Measurements from ENCODE around the gene CCDC18.
"Not testable (repeated sequence)": the region's sequence is repeated elsewhere in the genome, so short reads cannot be mapped to it uniquely, and the experiment has no call there.

Gene CCDC18, protein sequence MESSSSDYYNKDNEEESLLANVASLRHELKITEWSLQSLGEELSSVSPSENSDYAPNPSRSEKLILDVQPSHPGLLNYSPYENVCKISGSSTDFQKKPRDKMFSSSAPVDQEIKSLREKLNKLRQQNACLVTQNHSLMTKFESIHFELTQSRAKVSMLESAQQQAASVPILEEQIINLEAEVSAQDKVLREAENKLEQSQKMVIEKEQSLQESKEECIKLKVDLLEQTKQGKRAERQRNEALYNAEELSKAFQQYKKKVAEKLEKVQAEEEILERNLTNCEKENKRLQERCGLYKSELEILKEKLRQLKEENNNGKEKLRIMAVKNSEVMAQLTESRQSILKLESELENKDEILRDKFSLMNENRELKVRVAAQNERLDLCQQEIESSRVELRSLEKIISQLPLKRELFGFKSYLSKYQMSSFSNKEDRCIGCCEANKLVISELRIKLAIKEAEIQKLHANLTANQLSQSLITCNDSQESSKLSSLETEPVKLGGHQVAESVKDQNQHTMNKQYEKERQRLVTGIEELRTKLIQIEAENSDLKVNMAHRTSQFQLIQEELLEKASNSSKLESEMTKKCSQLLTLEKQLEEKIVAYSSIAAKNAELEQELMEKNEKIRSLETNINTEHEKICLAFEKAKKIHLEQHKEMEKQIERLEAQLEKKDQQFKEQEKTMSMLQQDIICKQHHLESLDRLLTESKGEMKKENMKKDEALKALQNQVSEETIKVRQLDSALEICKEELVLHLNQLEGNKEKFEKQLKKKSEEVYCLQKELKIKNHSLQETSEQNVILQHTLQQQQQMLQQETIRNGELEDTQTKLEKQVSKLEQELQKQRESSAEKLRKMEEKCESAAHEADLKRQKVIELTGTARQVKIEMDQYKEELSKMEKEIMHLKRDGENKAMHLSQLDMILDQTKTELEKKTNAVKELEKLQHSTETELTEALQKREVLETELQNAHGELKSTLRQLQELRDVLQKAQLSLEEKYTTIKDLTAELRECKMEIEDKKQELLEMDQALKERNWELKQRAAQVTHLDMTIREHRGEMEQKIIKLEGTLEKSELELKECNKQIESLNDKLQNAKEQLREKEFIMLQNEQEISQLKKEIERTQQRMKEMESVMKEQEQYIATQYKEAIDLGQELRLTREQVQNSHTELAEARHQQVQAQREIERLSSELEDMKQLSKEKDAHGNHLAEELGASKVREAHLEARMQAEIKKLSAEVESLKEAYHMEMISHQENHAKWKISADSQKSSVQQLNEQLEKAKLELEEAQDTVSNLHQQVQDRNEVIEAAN (N-terminal part only)

DNA sequence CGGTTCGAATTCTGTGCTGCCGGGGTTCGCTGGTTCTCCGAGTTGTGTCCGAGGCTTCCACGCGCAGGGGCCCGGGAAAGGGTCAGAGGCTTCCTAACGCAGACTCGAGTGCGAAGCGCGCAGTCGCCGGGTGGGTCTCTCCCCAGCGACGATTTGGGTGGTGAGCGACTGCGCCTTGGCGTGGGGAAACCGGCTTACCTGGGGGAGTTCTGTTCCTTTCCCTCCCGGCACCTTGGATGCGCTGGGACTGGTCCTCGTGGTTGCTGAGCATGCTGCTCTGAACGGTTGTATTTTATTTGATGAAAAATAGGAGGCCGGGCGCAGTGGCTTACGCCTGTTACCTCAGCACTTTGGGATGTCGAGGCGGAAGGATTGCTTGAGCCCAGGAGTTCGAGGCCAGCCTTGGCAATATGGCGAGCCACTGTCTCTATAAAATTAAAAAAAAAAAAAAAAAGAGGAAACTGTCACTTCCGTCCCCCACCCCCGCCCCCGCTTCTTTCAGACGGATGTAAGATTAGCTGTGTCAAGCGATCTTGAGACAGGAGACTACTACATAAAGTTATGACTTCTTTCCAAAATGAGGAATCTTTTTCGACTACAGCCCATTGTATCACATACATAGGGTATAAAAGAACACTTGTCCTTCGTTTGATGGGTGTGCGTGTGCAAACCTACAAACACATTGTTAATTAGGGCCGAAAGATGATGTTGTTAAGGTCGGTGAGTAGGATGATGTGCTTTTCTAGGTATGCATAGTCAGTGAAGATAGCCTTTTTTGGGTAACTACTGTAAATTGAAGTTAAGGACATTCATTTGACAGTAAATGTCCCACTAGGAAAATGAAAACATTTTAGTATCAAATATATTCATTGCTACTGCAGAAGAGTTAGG, at the start of gene CCDC18:
Gene CCDC18 (plus strand): TSS at position 2 of the 891 bp plus-strand sequence. CDS start 2,638 bp downstream, outside the sequence.
- peak; percentile 59 for DNase-seq

DNA sequence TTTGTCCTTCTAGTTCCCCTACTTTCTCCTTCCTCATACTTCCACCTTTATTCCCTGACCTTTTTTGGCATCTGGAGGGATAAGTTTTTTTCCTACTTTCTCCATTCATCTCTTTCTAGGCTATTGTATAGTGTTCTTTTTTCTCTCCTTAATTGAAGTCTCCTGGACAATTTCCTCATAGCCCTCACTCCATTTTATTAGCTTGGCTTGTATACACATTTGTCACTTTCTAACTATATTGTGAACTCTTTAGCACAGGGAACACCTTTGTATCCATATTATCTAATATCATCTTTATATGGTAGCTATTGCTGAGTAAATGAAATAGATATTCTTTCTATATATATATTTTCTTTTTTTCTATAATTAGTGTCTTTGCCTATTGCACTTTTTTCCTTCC, 47.9 kb upstream of the CCDC18 start:
- DNase-seq, result no peak

DNA sequence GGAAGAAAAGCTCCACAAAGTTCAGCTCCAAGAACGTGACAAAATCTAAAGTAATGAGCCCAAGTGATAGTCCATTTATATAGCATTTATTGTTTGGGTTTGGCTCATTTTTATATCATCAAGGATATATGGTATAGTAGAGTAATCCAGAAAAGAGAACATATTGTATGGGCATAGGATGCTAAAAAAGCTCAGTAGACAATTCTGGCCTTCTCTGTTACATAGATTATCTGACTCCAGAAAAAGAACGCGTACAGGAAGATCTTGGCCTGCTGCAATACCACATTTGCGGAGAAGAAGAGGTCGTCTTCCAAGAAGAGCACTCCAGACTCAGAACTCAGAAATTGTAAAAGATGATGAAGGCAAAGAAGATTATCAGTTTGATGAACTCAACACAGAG, 44.1 kb upstream of the CCDC18 start:
- DNase-seq, result no peak

DNA sequence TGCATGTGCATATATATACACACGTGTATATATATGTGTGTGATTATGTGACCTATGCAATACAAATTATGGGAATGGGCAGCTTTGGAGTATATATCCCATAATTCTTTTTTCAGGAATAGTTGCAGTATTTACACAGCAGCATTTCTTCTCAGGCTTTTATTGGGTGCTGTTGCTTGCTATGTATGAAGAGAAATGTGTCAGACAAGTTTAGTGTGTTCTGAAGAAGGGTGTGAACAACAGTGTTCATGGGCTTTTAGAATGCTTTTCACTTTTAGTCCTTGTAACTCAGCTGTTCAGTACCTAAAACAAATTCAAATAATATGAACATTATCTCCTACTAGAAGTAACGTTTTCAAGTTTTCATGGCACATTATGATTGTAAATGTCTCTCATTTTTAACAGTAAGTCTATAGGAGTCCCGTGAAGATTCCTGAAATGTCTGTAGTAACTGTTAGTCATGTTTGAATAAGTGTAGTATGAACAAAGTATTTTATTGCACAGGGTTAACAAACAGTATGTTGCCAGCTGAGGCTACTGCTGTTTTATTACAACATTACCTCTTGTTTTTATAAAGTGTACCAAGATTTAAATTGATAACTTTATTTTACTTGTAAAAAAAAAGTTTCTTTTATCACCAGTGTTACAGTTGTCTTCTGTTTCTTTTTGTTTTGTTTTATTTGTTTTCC, 42.8 kb upstream of the CCDC18 start:
- no peak for DNase-seq

DNA sequence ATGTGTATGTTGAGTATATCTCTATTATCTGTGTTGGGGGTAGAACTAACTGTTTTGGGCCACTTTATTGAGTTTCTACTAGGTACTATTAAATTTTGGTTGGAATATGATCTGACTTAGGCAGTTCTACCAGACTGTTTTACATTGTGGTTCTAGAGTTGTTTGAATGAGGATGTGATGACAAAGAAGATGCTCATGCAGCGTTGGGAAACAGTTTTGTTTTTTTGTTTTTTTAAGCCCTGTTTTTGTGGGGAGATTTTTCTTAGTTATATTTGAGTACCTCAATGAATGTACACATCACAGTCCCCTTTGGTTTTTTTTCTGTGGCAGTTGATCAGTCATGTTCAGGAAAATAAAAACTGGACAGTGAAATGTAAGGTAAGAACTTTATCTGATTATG, 40.4 kb upstream of the CCDC18 start:
- DNase-seq, result no peak

DNA sequence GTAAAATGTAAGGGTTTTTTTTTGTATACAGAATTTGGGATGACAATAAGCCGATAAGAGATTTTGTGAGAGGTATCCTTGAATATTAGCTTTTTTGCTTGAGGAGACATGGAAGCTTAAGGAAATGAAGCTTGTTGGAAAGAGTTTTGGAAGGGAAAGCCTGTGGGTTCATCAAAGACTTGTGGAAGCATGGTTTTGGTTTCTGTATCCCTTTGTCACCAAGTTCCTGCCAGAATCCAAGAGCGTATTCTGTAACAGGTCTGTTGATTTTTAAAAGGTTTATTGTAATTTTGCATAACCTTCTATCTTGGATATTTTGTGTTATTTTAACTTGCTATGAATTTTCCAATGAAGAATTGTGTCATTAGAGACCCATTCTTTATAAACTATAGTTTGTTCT, 38.4 kb upstream of the CCDC18 start:
- no peak for DNase-seq

DNA sequence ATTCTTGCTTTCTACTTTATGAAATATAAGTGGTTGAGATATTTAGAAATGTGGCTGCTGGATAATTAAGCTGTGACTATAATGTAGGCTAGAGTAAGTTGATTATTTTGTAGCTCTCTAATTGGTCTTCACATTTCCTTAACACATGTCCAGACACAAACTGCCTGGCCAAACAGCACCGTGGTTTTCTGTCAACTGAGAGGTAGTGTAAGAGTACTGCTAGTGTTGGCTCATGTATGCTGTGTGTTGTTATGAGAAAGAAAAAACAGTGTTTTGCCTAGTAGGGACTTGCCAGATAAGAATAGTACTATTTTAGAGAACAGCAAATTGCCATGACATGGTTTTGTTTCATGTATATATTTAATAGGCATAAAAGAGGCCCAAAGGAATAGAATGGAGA, 37.4 kb upstream of the CCDC18 start:
- no peak for DNase-seq

DNA sequence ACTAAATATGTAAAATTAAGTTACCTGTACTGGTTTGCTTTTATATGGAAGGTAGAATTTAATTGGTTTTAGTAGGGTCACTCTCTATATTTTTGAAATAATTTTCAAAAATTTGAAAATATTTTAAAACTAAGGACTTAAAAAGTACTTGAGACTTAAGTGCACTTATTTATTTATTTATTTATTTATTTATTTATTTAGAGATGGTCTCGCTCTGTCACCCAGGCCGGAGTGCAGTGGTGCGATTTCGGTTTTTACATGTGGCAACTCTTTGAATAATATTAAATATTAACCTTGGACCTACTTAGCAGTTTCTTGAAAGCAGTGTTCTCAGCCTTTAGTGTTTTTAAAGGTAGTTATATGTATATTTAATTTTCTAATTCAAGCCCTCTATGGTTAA, 36.8 kb upstream of the CCDC18 start:
- DNase-seq, result no peak

DNA sequence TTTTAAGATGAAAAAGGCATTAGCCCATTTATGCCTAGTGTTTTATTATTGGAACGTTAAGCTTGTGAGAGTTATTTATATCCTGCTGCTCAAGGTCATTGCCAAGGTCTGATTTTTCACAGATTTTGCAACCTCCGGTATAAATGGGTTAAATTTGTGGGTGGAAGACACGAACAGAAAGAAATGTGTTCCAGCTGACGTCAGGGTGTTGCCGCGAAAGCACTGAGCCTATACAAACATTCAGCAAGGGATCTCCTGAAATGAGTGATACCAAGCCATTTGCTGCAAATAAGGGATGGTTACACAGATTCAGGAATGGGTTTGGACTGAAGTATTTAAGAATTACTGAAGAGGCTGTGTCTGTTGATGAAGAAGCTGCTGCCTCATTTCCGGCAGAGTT, 32.5 kb upstream of the CCDC18 start:
- no peak for DNase-seq

DNA sequence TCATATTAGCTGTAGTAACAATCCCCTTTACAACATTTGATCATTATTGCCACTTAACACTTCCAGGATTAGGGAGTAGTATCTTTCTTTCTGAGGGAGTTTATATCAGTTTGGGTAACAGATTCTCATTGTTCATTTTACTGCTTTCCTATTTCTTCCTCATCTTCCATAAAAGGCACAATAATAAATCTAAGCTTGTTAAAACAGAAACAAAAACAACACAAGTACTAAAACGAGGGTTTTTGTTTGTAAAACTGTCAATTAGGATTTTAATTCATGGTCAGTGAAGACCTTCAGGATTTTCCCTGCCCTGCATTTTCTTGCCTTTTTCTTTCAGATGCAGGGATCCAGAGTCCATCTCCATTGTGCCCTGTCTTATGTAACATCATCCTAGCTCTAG, 29.8 kb upstream of the CCDC18 start:
- no peak for DNase-seq

DNA sequence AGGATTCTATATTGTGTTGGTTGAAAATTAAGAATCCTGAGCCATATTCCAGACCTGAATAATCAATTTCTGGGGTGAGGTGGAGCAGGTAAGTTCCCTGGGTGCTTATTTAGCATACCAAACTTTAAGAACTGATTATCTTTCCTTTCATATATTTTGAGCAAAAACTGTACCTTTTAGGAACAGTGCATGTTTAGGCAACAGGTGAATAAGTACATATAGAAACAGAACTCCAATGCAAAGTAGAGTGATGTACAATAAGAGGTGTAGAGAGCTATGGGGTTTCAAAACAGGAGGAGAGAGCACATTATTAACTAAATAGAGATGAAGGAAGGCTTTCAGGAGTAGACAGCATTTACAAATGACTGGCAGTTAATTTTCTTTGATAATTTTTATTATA, 29.1 kb upstream of the CCDC18 start:
- no peak for DNase-seq

DNA sequence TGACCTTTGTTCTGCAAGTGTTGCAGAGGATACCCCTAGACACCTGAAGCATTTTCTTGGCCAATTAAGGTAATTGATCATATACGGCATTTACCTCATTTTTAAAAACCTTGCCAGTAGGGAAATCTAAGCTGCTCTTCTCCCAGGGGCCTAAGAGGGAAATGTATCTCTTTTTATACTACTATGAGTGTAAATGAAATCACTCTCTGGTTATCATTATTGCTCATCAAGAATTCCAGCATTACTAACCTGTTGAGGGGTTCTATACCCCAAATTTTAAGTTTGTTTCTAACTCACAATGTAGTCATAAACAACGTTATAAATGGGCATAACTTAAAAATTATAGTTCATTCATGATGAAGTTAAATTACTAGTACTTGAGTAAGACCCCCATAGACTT, 27.7 kb upstream of the CCDC18 start:
- no peak for DNase-seq

DNA sequence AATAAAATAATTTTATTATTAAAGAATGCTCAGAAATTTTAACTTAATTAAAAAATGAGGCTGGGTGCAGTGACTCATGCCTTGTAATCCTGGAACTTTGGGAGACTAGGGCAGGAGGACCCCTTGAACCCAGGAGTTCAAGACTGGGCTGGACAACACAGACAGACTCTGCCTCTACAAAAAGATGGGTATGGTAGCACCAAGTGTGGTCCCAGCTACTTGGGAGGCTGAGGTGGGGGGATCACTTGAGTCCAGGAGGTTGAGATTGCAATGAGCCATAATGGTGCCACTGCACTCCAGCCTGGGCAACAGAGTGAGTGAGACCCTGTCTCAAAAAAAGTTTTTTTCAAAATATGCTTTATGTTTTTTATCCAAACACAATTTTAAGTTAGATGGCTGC, 25.6 kb upstream of the CCDC18 start:
- no peak for DNase-seq

DNA sequence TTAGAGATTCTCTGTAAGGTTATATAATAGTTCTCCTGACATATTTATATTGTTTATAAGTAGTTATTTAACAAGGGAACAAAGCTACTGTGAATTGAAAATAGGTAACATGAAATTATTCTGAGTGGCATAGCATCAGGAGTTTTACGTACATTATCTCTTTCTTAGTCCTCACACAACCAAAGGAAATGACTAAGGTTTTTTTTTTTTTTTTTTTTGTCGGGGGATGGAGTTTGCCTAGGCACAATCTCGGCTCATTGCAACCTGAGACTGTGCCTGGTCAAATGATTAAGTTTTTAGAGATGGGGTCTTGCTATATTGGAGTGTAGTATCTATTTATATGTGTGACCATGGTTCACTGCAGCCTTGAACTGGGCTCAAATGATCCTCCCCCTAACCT, 25.2 kb upstream of the CCDC18 start:
- DNase-seq, result no peak

DNA sequence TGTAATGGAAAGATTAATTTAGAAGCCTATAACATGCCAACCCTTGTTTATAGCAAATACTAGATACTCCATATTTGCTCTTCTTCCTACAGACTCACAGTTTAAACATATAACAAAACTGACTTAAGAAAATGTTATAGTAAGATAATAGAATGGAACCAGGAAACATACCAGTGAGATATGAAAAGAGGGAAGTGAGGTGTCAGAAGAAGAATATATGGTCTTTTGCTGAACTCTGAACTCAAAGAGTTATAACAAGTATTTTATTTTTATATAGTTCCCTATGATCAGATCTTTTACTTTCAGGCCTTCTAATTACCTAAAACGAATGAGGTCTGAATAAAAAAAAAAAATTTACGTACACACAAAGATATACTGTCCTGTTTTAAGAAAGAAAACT, 21.2 kb upstream of the CCDC18 start:
- no peak for DNase-seq

DNA sequence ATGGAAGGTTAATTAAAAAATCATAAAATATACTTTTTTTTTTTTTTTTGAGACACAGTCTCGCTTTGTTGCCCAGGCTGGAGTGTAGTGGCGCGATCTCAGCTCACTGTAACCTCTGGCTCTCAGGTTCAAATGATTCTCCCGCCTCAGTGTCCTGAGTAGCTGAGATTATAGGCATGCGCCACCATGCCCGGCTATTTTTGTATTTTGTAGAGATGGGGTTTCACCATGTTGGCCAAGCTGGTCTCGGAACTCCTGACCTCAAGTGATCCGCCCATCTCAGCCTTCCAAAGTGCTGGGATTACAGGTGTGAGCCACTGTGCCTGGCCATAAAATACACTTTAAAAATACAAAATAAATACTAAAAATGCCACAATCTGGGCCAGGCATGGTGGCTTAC, 17.2 kb upstream of the CCDC18 start:
- not testable (repeated sequence) for DNase-seq

DNA sequence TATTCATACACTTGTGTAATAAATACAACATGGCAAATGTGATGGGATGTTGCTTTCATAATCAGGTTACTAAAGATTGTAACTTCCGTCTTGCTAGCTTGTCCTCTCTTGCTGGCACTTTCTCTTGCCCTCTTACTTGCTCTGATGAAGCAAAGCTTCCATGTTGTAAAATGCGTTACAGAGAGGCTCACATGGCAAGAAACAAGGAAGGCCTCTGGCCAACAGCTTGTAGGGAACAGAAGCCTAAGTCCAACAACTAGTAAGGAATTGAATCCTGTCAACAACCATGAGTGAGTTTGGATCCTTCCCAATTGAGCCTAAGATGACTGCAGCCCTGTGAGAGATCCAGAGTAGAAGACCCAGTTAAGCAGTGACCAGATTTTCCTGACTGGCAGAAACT, 15.7 kb upstream of the CCDC18 start:
- no peak for DNase-seq

DNA sequence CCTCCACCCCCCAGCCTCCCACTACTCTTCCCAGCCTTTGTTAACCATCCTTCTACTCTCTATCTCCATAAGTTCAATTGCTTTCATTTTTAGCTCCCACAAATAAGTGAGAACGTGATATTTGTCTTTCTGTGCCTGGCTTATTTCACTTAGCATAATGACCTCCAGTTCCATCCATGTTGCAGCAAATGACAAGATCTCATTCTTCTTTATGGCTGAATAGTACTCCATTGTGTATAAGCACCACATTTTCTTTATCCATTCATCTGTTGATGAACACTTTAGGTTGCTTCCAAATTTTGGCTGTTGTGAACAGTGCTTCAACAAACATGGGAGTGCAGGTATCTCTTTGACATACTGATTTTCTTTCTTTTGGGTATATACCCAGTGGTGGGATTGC, 14.6 kb upstream of the CCDC18 start:
- DNase-seq, result not testable (repeated sequence)

DNA sequence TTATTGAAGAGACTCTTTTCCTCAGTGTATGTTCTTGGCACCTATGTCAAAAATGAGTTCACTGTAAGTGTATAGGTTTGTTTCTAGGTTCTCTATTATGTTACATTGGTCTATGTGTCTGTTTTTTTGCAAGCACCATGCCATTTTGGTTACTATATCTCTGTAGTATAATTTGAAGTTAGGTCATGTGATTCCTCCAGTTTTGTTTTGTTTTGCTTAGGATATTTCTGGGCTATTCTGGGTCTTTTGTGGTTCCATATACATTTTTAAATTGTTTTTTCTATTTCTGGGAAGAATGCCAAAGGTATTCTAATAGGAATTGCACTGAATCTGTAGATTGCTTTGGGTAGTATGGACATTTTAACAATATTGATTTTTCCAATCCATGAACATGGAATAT, 13.5 kb upstream of the CCDC18 start:
- DNase-seq, result no peak

DNA sequence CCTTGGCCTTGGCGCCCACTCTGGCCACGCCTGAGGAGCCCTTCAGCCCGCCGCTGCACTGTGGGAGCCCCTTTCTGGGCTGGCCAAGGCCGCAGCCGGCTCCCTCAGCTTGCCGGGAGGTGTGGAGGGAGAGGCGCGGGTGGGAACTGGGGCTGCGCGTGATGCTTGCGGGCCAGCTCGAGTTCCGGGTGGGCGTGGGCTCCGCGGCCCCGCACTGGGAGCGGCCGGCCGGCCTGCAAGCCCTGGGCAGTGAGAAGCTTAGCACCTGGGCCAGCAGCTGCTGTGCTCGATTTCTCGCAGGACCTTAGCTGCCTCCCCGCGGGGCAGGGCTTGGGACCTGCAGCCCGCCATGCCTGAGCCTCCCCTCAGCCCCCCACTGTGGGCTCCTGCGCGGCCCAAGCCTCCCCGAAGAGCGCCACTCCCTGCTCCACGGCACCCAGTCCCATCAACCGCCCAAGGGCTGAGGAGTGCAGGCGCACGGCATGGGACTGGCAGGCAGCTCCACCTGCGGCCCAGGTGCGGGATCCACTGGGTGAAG, 10.3 kb upstream of the CCDC18 start:
- not testable (repeated sequence) for DNase-seq

DNA sequence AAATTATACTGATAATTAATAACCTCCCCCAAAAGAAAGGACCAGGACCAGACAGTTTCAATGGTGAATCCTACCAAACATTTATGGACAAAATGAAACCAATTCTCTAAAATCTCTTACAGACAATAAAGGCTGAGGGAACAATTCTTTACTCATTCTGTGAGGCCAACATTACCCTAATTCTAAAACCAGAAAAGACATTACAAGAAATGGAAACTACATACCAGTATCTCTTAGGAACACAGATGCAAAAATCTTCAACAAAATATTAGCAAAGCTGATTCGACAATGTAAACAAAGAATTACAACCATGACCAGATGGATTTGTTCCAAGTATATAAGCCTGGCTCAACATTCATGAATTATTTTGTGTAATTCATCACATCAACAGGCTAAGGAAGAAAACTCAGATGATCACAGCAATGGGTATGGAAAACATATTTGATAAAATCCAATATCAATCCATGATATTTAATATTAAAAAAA, 8.9 kb upstream of the CCDC18 start:
- DNase-seq, result no peak

All from CD4-positive, alpha-beta T cell treated with Interleukin-15 for 1 hour (primary cell).